ENCODE data around the gene EPAS1.

EPAS1 gene

GRCh38 chr2:46360303-46360702 lies 63.1 kb downstream of the EPAS1 start:
- DNase-seq, result no peak
- intact Hi-C loops (cut with DNase I; ENCODE audit: low total_unique reads), result loop anchor here (5.0 to 10.0 kb wide), 2 partner anchors 128 to 514 kb away; no protein-coding TSS in a partner anchor
- no peak for TF ChIP-seq CTCF (IDR thresholded peaks at IDR 0.05)
- H3K36me3 ChIP-seq, result peaks cover 53 to 75% (median 63%) of the 10 kb centered on the region in 3 donors
- no peak overlapping the region for H3K4me3 ChIP-seq
- no peak overlapping the region for H3K27ac ChIP-seq
- peaks cover 0 to 23% (median 4%) of the 10 kb centered on the region in 4 donors for H3K4me1 ChIP-seq
- H3K27me3 ChIP-seq, result no peaks in the 10 kb centered on the region
- no peaks in the 10 kb centered on the region for H3K9me3 ChIP-seq

- no peak for DNase-seq
- no peak for TF ChIP-seq CTCF (IDR thresholded peaks at IDR 0.05)
- H3K9me3 ChIP-seq, result no peaks in the 10 kb centered on the region
- H3K36me3 ChIP-seq, result peaks cover 42 to 58% (median 56%) of the 10 kb centered on the region in 3 donors
- intact Hi-C loops (cut with DNase I; ENCODE audit: low total_unique reads), result loop anchor here (5.0 to 10.0 kb wide), 2 partner anchors 130 to 513 kb away; no protein-coding TSS in a partner anchor
- H3K4me1 ChIP-seq, result peaks cover 0 to 23% (median 4%) of the 10 kb centered on the region in 4 donors
- peak overlapping the region; percentile 29 to 43 for H3K27ac ChIP-seq
- H3K4me3 ChIP-seq, result no peak overlapping the region
- no peaks in the 10 kb centered on the region for H3K27me3 ChIP-seq
These were observed 64.9 kb downstream of the EPAS1 start for GRCh38 chr2:46361920-46362666.

DNA sequence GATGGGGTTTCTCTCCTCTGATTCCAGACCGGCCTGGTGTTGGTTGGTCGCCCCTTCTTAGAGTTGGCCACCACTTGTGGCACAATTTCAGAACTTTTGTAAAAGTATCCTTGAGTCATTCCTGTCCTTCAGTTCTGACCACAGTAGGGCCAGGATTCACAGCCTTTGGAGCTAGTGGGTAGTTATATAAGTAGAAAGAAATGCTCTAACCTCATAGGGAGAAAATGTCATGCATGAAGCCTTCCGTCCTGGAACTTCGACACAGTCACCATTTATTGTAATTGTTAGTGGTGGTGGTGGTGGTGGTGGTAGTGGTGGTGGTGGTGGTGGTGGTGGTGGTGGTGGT lies 65.4 kb downstream of the EPAS1 start:
- peaks cover 37 to 58% (median 56%) of the 10 kb centered on the region in 3 donors for H3K36me3 ChIP-seq
- H3K9me3 ChIP-seq, result no peaks in the 10 kb centered on the region
- no peak for DNase-seq
- H3K4me3 ChIP-seq, result no peak overlapping the region
- H3K4me1 ChIP-seq, result peaks cover 0 to 23% (median 4%) of the 10 kb centered on the region in 4 donors
- no peak for TF ChIP-seq CTCF (IDR thresholded peaks at IDR 0.05)
- intact Hi-C loops (cut with DNase I; ENCODE audit: low total_unique reads), result loop anchor here (5.0 to 10.0 kb wide), 2 partner anchors 130 to 512 kb away; no protein-coding TSS in a partner anchor
- no peaks in the 10 kb centered on the region for H3K27me3 ChIP-seq
- H3K27ac ChIP-seq, result peak overlapping the region; percentile 29 to 43

- Histone ChIP-seq H3K27me3 (no peaks in the 10 kb centered on the region), H3K36me3 (peaks cover 27 to 51% (median 48%) of the 10 kb centered on the region in 3 donors), H3K27ac (peak overlapping the region in 1 of 2 donors; percentile 12), H3K4me3 (no peak overlapping the region), H3K4me1 (peaks cover 0 to 23% (median 4%) of the 10 kb centered on the region in 4 donors), H3K9me3 (no peaks in the 10 kb centered on the region)
- no peak for TF ChIP-seq CTCF (IDR thresholded peaks at IDR 0.05)
- intact Hi-C loops (cut with DNase I; ENCODE audit: low total_unique reads), result loop anchor here (5.0 to 10.0 kb wide), 2 partner anchors 131 to 511 kb away; no protein-coding TSS in a partner anchor
- no peak for DNase-seq
These were observed 66.4 kb downstream of the EPAS1 start for GRCh38 chr2:46363535-46364170.

- TF ChIP-seq CTCF (IDR thresholded peaks at IDR 0.05), result peak; percentile 80 to 82
- H3K9me3 ChIP-seq, result no peaks in the 10 kb centered on the region
- H3K27me3 ChIP-seq, result no peaks in the 10 kb centered on the region
- intact Hi-C loops (cut with DNase I; ENCODE audit: low total_unique reads), result loop anchor here (5.0 to 10.0 kb wide), 4 partner anchors 133 to 510 kb away; no protein-coding TSS in a partner anchor
- DNase-seq, result no peak
- peaks cover 0 to 23% (median 4%) of the 10 kb centered on the region in 4 donors for H3K4me1 ChIP-seq
- H3K27ac ChIP-seq, result peak overlapping the region in 1 of 2 donors; percentile 10
- H3K4me3 ChIP-seq, result no peak overlapping the region
- H3K36me3 ChIP-seq, result peaks cover 31 to 53% (median 53%) of the 10 kb centered on the region in 3 donors
These were observed 67.7 kb downstream of the EPAS1 start for GRCh38 chr2:46364797-46365457.

Data from tibial artery (tissue), 4 donors.